HepG2 (cell line): ENCODE data around the gene TNRC18. TPM values are rescaled to one million over a fixed set of nuclear protein-coding genes. Genes with fewer than 3 reads are reported as not detected.

Experiments
- AFF4 ChIP-seq: sonication (generic); formaldehyde crosslinking; IDR thresholded peaks from 2 replicates; pipeline ENCODE4 v1.4.0; 2020; ENCODE audit warnings: missing genetic modification reagents
- CCAR2 ChIP-seq: fragments of 200-400 bp; formaldehyde crosslinking; optimal IDR thresholded peaks from 2 replicates; pipeline ENCODE3; 2018; ENCODE audit warnings: low read depth, mild to moderate bottlenecking, low read length, moderate library complexity
- EEA1 ChIP-seq: sonication (generic); formaldehyde crosslinking; IDR thresholded peaks from 2 replicates; pipeline ENCODE4 v1.5.1; 2020; ENCODE audit warnings: mild to moderate bottlenecking, missing genetic modification reagents, borderline replicate concordance
- ETV6 ChIP-seq: sonication (generic); formaldehyde crosslinking; conservative IDR thresholded peaks from 2 replicates; pipeline ENCODE4 v1.4.0; 2020; ENCODE audit warnings: missing genetic modification reagents
- HINFP ChIP-seq: sonication (generic); formaldehyde crosslinking; IDR thresholded peaks from 2 replicates; pipeline ENCODE4 v1.4.0; 2020; ENCODE audit warnings: low read depth, mild to moderate bottlenecking, missing genetic modification reagents
- HMG20A ChIP-seq: IDR thresholded peaks from 2 replicates; pipeline ENCODE4 v1.6.1; 2016; ENCODE audit warnings: borderline replicate concordance
- HNRNPK ChIP-seq: fragments of 200-400 bp; formaldehyde crosslinking; IDR thresholded peaks from 2 replicates; pipeline ENCODE4 v1.6.1; 2018; ENCODE audit warnings: low read length, low read depth, moderate library complexity, mild to moderate bottlenecking; ENCODE audit not compliant: poor library complexity, severe bottlenecking
- KAT8 ChIP-seq: IDR thresholded peaks from 2 replicates; pipeline ENCODE4 v1.6.1; 2016; ENCODE audit warnings: missing genetic modification reagents, missing compliant biosample characterization
- MBD4 ChIP-seq: IDR thresholded peaks from 2 replicates; pipeline ENCODE4 v1.6.1; 2012; ENCODE audit warnings: low read length, inconsistent platforms, borderline replicate concordance
- REPIN1 ChIP-seq: sonication (generic); formaldehyde crosslinking; IDR thresholded peaks from 2 replicates; pipeline ENCODE4 v1.8.0; 2022; ENCODE audit warnings: missing genetic modification reagents, low read depth, mild to moderate bottlenecking, borderline replicate concordance
- SMYD3 ChIP-seq: sonication (generic); formaldehyde crosslinking; IDR thresholded peaks from 2 replicates; pipeline ENCODE4 v1.8.1; 2023; ENCODE audit warnings: mild to moderate bottlenecking, missing genetic modification reagents
- ZFP90 ChIP-seq: sonication (generic); formaldehyde crosslinking; IDR thresholded peaks from 2 replicates; pipeline ENCODE4 v1.8.0; 2022; ENCODE audit warnings: missing genetic modification reagents, mild to moderate bottlenecking, inconsistent platforms, borderline replicate concordance
- polyA plus RNA-seq, 8 experiments: library from polyadenylated mRNA; depleted of rRNA in 3 of 8; stranded (reverse) in 7 of 8; unstranded in 1 of 8; fragments of >200 nt; fragmentation: Illumina TruSeq in 4 of 8; extraction: Trizol in 4 of 8; gene quantifications; 2 replicates each; pipeline versions ENCODE4 v1.2.1 to v1.2.3, GENCODE V29; 2011 to 2016; ENCODE audit warnings: low read depth in 4 of 8, missing spikeins in 1 of 8, mixed read lengths in 1 of 8; ENCODE audit not compliant: insufficient read depth in 1 of 8
- total RNA-seq, 5 experiments: library from RNA; depleted of rRNA; stranded (reverse); fragments of >200 nt; fragmentation: Illumina TruSeq; extraction: Trizol; gene quantifications; 2 replicates each; pipeline ENCODE4 v1.2.3, GENCODE V29; 2016; ENCODE audit warnings: low read depth in 1 of 5
- TF ChIP-seq, protein P1 (sequence below): IDR thresholded peaks from 2 replicates; pipeline ENCODE4 v1.6.1; 2012; ENCODE audit warnings: low read depth, low read length, improper control_type of control experiment
- TF ChIP-seq, protein P2 (sequence below): sonication (generic); formaldehyde crosslinking; IDR thresholded peaks from 2 replicates; pipeline ENCODE4 v1.4.0; 2020; ENCODE audit warnings: mild to moderate bottlenecking, missing genetic modification reagents, borderline replicate concordance

Gene TNRC18
- total and polyA plus RNA-seq, 2 of the 13 experiments (the other 11 are each of a cell fraction or from before 2014, with no cell fraction given), result 11.7 to 17.4 TPM

GRCh38 chr7:5422396-5423305 is 983 bp downstream of the TNRC18 start (continued):
- TF ChIP-seq, protein P1, sequence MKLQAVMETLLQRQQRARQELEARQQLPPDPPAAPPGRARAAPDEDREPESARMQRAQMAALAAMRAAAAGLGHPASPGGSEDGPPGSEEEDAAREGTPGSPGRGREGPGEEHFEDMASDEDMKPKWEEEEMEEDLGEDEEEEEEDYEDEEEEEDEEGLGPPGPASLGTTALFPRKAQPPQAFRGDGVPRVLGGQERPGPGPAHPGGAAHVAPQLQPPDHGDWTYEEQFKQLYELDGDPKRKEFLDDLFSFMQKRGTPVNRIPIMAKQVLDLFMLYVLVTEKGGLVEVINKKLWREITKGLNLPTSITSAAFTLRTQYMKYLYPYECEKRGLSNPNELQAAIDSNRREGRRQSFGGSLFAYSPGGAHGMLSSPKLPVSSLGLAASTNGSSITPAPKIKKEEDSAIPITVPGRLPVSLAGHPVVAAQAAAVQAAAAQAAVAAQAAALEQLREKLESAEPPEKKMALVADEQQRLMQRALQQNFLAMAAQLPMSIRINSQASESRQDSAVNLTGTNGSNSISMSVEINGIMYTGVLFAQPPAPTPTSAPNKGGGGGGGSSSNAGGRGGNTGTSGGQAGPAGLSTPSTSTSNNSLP, result no peak
- no peak for TF ChIP-seq MBD4
- no peak for TF ChIP-seq CCAR2
- TF ChIP-seq REPIN1, result no peak
- TF ChIP-seq, protein P2, sequence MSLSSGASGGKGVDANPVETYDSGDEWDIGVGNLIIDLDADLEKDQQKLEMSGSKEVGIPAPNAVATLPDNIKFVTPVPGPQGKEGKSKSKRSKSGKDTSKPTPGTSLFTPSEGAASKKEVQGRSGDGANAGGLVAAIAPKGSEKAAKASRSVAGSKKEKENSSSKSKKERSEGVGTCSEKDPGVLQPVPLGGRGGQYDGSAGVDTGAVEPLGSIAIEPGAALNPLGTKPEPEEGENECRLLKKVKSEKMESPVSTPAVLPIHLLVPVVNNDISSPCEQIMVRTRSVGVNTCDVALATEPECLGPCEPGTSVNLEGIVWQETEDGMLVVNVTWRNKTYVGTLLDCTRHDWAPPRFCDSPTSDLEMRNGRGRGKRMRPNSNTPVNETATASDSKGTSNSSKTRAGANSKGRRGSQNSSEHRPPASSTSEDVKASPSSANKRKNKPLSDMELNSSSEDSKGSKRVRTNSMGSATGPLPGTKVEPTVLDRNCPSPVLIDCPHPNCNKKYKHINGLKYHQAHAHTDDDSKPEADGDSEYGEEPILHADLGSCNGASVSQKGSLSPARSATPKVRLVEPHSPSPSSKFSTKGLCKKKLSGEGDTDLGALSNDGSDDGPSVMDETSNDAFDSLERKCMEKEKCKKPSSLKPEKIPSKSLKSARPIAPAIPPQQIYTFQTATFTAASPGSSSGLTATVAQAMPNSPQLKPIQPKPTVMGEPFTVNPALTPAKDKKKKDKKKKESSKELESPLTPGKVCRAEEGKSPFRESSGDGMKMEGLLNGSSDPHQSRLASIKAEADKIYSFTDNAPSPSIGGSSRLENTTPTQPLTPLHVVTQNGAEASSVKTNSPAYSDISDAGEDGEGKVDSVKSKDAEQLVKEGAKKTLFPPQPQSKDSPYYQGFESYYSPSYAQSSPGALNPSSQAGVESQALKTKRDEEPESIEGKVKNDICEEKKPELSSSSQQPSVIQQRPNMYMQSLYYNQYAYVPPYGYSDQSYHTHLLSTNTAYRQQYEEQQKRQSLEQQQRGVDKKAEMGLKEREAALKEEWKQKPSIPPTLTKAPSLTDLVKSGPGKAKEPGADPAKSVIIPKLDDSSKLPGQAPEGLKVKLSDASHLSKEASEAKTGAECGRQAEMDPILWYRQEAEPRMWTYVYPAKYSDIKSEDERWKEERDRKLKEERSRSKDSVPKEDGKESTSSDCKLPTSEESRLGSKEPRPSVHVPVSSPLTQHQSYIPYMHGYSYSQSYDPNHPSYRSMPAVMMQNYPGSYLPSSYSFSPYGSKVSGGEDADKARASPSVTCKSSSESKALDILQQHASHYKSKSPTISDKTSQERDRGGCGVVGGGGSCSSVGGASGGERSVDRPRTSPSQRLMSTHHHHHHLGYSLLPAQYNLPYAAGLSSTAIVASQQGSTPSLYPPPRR, result no peak
- no peak for TF ChIP-seq ETV6 (CRISPR knock-in tag)
- TF ChIP-seq EEA1 (CRISPR knock-in tag), result 0 out of 2 replicates have a peak, but pooled peaks have one; percentile 42
- no peak for TF ChIP-seq HMG20A (CRISPR knock-in tag)
- no peak for TF ChIP-seq HINFP (CRISPR knock-in tag)
- no peak for TF ChIP-seq ZFP90
- TF ChIP-seq AFF4, result no peak
- TF ChIP-seq KAT8 (CRISPR knock-in tag), result no peak
- TF ChIP-seq SMYD3 (CRISPR knock-in tag), result 0 out of 2 replicates have a peak, but pooled peaks have one; percentile 1
- peak; percentile 4 for TF ChIP-seq HNRNPK
